ENCODE results near the gene PER2.
A peak's percentile ranks its signal among the peaks of the same experiment; 100 is the strongest.
"Not testable (repeated sequence)": the region's sequence is repeated elsewhere in the genome, so short reads cannot be mapped to it uniquely, and the experiment has no call there.

Gene PER2

GRCh38 chr2:238287737-238288649 is at the start of gene PER2:
Gene PER2 (minus strand): TSS chr2:238288610. CDS start chr2:238277936, 10,674 bp downstream.
- DNase-seq = peak in 9 of 14 donors; percentile 16 to 68 (median 54)

GRCh38 chr2:238337846-238338245 is 49.4 kb upstream of the PER2 start:
- DNase-seq = no peak

GRCh38 chr2:238336793-238337444 is 48.5 kb upstream of the PER2 start:
- DNase-seq = no peak

GRCh38 chr2:238336151-238336550 is 47.7 kb upstream of the PER2 start:
- DNase-seq = peak in 1 of 14 donors; percentile 15

- not testable (repeated sequence) for DNase-seq
Measured at GRCh38 chr2:238335591-238335990, 47.2 kb upstream of the PER2 start.

GRCh38 chr2:238334885-238335284 is 46.5 kb upstream of the PER2 start:
- DNase-seq = no peak

- DNase-seq = no peak
Measured at GRCh38 chr2:238331916-238332315, 43.5 kb upstream of the PER2 start.

DNA sequence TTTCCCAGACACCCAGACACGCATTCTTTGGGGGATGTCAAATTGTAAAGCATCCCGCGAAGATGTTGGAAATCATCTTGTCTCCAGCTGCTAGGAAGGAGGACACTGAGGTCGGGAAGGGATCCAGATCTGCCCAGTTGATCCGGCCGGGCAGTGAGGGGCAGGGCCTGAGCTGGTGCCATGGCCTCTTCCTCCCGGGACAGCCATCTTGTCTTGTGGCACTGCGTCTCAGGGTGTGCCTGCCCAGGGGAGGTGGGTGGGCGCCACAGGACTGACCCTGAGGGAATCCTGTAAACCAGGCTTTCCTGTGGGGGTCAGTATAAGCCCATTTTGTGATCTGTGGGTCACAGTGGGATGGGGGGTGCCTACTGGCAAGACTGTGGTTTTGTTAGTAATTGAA is 42.0 kb upstream of the PER2 start:
- no peak for DNase-seq

DNA sequence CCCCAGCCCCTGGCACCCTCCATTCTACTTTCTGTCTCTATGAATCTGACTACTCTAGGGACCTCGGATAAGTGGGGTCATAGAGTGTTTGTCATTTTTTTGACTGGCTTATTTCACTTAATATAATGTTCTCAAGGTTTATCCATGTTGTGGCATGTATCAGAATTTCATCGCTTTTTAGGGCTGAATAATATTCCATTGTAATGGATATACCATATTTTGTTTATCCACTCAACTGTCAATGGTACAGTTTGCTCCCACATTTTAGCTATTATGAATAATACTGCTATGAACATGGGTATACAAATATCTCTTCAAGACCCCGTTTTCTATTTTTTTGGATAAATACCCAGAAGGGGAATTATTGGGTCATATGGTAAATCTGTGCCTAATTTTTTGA is 39.3 kb upstream of the PER2 start:
- DNase-seq = no peak

GRCh38 chr2:238326801-238327365 is 38.5 kb upstream of the PER2 start:
- no peak for DNase-seq

DNA sequence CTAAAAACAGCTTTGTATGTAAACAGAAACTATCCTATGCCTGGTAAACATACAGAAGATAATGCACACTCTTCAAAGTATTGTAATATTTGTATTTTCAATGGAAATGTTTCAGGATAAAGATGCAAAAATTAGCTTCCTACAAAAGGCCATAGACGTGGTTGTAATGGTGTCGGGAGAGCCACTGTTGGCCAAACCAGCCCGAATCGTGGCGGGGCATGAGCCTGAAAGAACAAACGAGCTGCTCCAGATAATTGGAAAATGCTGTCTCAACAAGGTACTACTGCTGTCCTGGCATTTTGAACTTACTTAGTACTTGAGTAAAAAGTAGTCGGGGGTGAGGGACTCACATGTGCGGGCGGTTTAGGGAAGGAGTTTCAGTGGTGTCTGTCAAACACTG is 37.3 kb upstream of the PER2 start:
- DNase-seq = no peak

- not testable (repeated sequence) for DNase-seq
Measured at GRCh38 chr2:238324248-238324647, 35.8 kb upstream of the PER2 start.

DNA sequence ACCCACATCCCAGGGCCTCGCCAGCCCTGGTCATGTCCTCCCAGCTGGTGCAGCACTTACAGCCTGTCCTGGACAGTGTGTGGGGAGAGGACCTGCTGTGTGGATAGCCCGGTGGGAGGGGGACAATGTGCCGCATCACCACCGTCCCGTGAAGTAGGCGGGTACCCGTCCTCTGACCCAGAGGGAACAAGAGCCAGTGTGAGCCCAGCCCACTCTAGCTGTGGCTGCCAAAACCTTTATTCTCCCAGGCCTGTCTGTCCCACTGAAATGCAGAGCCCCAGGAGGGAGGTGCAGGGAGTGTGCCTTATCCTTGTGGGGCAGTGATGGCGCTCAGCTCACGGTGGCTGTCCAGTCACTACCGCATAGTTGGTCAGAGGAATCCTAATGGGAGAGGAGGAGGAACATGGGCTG is 33.6 kb upstream of the PER2 start:
- no peak for DNase-seq

DNA sequence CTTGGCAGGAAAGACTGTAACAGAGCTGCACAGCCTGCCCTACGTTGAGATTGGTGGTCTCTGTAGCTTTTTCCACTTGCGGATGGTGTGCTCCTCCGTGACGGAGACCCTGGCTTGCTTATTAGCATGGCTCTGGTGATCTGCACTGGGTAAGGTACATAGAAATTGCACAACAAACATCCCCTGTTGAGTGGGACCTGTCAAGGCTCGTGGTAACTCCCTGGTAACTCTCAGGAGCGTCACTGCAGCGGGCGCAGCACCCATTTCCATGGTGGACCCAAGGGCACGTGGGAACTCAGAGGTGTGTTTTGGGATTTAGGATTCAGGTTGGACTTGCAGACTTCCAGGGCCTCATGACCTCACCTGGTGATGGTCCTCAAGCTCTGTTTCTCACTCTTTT is 33.1 kb upstream of the PER2 start:
- peak in 1 of 14 donors; percentile 3 for DNase-seq

- no peak for DNase-seq
Measured at GRCh38 chr2:238320648-238321281, 32.4 kb upstream of the PER2 start.

- DNase-seq = peak; percentile 31 to 91 (median 78)
Measured at GRCh38 chr2:238320246-238320647, 31.8 kb upstream of the PER2 start, which contains the start of gene TRAF3IP1. Gene TRAF3IP1 (plus strand): TSS chr2:238320518. CDS start chr2:238320663, 145 bp downstream.

DNA sequence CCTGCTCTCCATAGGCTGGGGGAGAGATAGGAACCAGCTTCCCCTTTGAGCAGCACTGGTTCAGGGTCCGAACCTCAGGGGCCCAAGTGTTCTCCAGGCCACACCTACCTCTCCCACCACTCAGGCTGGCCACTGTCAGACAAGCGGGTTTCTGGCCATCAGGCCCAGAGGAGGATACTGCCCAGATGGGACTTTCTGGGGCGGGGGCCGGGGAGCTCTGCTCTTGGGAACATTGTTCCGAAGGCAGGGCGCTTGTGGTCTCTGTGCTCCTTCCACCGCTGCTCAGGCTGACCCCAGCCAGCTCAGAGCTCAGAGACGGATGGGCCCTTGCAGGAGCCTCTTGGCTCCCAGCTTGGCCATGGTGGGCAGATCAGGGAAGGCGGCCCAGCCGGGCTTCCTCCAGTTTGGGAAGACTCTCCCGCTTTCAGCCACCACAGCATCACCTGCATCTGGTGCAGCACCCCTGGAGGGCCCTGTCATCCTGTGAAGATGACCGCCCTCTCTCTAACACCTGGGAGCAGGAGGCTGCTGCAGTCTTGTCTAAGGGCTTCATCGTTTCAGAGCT is 26.7 kb upstream of the PER2 start:
- DNase-seq = no peak

DNA sequence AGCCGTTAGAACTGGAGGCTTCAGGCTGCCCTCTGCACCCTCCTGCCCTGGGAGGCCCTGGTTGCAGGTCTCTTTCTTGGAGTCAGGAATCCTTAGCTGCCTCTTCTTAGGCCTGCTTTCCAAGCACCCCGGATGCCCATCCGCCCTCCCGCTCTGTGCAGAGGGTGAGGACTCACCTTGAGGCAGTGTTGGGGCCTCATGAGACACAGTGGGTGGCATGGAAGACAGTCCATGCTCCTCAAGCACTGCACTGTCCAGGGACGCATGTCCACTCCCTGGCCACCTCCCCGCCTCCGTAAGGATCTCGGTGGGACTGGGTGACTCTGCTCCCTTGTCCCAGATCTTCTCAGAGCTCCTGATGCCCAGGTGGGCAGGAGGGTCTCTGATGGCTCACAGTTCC is 26.2 kb upstream of the PER2 start:
- no peak for DNase-seq

GRCh38 chr2:238313991-238314350 is 25.6 kb upstream of the PER2 start:
- DNase-seq = no peak

DNA sequence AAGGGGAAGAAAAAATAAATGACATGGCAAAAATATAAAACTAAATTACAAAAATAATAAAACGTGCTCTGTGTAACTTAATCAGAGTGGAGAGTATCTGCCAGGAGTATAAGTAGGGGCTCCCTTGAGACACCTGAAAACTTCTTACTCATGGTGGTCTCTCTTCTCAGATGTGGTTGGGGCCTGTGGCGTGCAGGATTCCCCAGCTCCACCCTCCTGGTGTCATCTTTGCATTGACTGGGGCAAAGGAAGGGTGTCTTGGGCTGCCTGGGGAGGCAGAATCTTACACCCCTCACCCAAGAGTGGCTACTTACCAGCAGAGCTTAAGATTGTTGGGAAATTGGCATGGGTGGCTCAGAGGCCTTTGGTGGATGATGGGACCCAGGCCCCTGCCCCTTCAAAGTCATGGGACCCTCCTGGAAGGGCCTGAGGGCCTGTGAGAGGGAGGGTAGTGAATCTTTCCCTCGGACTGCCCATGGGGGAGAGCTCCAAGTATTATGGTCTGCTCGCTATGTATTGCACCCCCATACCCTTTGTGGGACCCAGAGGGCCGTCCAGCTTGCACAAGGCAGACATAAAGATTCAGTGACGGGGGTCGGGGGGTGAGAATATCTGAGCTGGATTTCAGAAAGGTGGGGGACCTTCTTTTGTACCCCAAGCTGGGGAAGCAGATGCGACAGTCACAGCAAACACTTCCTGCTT is 25.0 kb upstream of the PER2 start:
- no peak for DNase-seq

GRCh38 chr2:238310721-238311120 is 22.3 kb upstream of the PER2 start:
- not testable (repeated sequence) for DNase-seq

- DNase-seq = no peak
Measured at GRCh38 chr2:238308177-238308576, 19.8 kb upstream of the PER2 start.

Measured in C1 segment of cervical spinal cord (tissue), 14 donors.